ENCODE results near the gene TMPRSS5. TPM values are rescaled to one million over a fixed set of nuclear protein-coding genes. Genes with fewer than 3 reads are reported as not detected.
"Not testable (repeated sequence)": the region's sequence is repeated elsewhere in the genome, so short reads cannot be mapped to it uniquely, and the experiment has no call there.

TMPRSS5 gene
- total RNA-seq, 2 experiments from 2014 or later: 0.61 to 0.91 TPM

GRCh38 chr11:113721462-113722066, 15.5 kb upstream of the TMPRSS5 start:
- Mint-ChIP-seq H3K4me1 (no peaks in the 10 kb centered on the region), H3K27me3 (no peaks in the 10 kb centered on the region), H3K4me3 (no peak overlapping the region), H3K27ac (no peak overlapping the region), H3K36me3 (peaks cover 14% of the 10 kb centered on the region), H3K9me3 (ENCODE audit: low read depth) (no peaks in the 10 kb centered on the region)
- DNase-seq (no peak), ATAC-seq (no peak)
- CTCF ChIA-PET: no interaction called here

GRCh38 chr11:113720478-113720877, 14.4 kb upstream of the TMPRSS5 start:
- H3K9me3 Mint-ChIP-seq (ENCODE audit: low read depth); ATAC-seq; H3K27me3 Mint-ChIP-seq; H3K27ac Mint-ChIP-seq; H3K4me1 Mint-ChIP-seq; DNase-seq; CTCF ChIA-PET; H3K4me3 Mint-ChIP-seq: not testable (repeated sequence)
- H3K36me3 Mint-ChIP-seq: peaks cover 20% of the 10 kb centered on the region

GRCh38 chr11:113715882-113716625, 9.9 kb upstream of the TMPRSS5 start:
- H3K4me1 Mint-ChIP-seq: no peaks in the 10 kb centered on the region
- H3K27me3 Mint-ChIP-seq: no peaks in the 10 kb centered on the region
- CTCF ChIA-PET: interaction anchor here (1.2 kb wide), 1 partner anchor 129 kb away, joined by 5 read pairs; no protein-coding TSS in a partner anchor
- DNase-seq (no peak), ATAC-seq (no peak)
- H3K4me3 Mint-ChIP-seq: no peak overlapping the region
- H3K9me3 Mint-ChIP-seq (ENCODE audit: low read depth): no peaks in the 10 kb centered on the region
- H3K27ac Mint-ChIP-seq: no peak overlapping the region
- H3K36me3 Mint-ChIP-seq: peaks cover 24% of the 10 kb centered on the region

- H3K4me1 Mint-ChIP-seq: no peaks in the 10 kb centered on the region
- CTCF ChIA-PET: no interaction called here
- no peaks in the 10 kb centered on the region for H3K9me3 Mint-ChIP-seq (ENCODE audit: low read depth)
- ATAC-seq (no peak), DNase-seq (no peak)
- no peaks in the 10 kb centered on the region for H3K27me3 Mint-ChIP-seq
- peaks cover 20% of the 10 kb centered on the region for H3K36me3 Mint-ChIP-seq
- no peak overlapping the region for H3K4me3 Mint-ChIP-seq
- no peak overlapping the region for H3K27ac Mint-ChIP-seq
Observed at GRCh38 chr11:113715273-113715672, 9.2 kb upstream of the TMPRSS5 start.

- Mint-ChIP-seq H3K4me1 (no peaks in the 10 kb centered on the region), H3K9me3 (ENCODE audit: low read depth) (peaks cover 14% of the 10 kb centered on the region), H3K4me3 (no peak overlapping the region), H3K27ac (no peak overlapping the region), H3K36me3 (peaks cover 20% of the 10 kb centered on the region), H3K27me3 (no peaks in the 10 kb centered on the region)
- CTCF ChIA-PET: no interaction called here
- no peak for DNase-seq
- no peak for ATAC-seq
Observed at GRCh38 chr11:113710989-113711388, 4.9 kb upstream of the TMPRSS5 start.

GRCh38 chr11:113703551-113703950, 2.6 kb downstream of the TMPRSS5 start:
- H3K27me3 Mint-ChIP-seq, H3K4me3 Mint-ChIP-seq, H3K27ac Mint-ChIP-seq, DNase-seq, H3K4me1 Mint-ChIP-seq, ATAC-seq: not testable (repeated sequence)
- peaks cover 17% of the 10 kb centered on the region for H3K9me3 Mint-ChIP-seq (ENCODE audit: low read depth)
- CTCF ChIA-PET: interaction anchor here (1.1 kb wide), 1 partner anchor 22 kb away, joined by 3 read pairs; no protein-coding TSS in a partner anchor
- H3K36me3 Mint-ChIP-seq: peaks cover 17% of the 10 kb centered on the region

- peaks cover 7% of the 10 kb centered on the region for H3K36me3 Mint-ChIP-seq
- H3K9me3 Mint-ChIP-seq (ENCODE audit: low read depth): peaks cover 8% of the 10 kb centered on the region
- no peak for ATAC-seq
- CTCF ChIA-PET: no interaction called here
- no peaks in the 10 kb centered on the region for H3K27me3 Mint-ChIP-seq
- no peak overlapping the region for H3K27ac Mint-ChIP-seq
- H3K4me3 Mint-ChIP-seq: no peak overlapping the region
- DNase-seq: no peak
- H3K4me1 Mint-ChIP-seq: peaks cover 1% of the 10 kb centered on the region
Observed at GRCh38 chr11:113701491-113701890, 4.6 kb downstream of the TMPRSS5 start.

GRCh38 chr11:113698515-113698914, 7.6 kb downstream of the TMPRSS5 start:
- peaks cover 5% of the 10 kb centered on the region for H3K9me3 Mint-ChIP-seq (ENCODE audit: low read depth)
- H3K27me3 Mint-ChIP-seq: no peaks in the 10 kb centered on the region
- H3K4me3 Mint-ChIP-seq: no peak overlapping the region
- DNase-seq: no peak
- peaks cover 4% of the 10 kb centered on the region for H3K36me3 Mint-ChIP-seq
- no peak for ATAC-seq
- CTCF ChIA-PET: no interaction called here
- H3K4me1 Mint-ChIP-seq: peaks cover 14% of the 10 kb centered on the region
- no peak overlapping the region for H3K27ac Mint-ChIP-seq

GRCh38 chr11:113697756-113698407, 8.2 kb downstream of the TMPRSS5 start:
- Mint-ChIP-seq H3K27ac (no peak overlapping the region), H3K4me3 (no peak overlapping the region), H3K27me3 (no peaks in the 10 kb centered on the region), H3K9me3 (ENCODE audit: low read depth) (peaks cover 5% of the 10 kb centered on the region), H3K4me1 (peaks cover 14% of the 10 kb centered on the region), H3K36me3 (peaks cover 4% of the 10 kb centered on the region)
- ATAC-seq (no peak), DNase-seq (no peak)
- CTCF ChIA-PET: no interaction called here

GRCh38 chr11:113697111-113697510, 9.0 kb downstream of the TMPRSS5 start:
- H3K9me3 Mint-ChIP-seq (ENCODE audit: low read depth): peaks cover 5% of the 10 kb centered on the region
- H3K27ac Mint-ChIP-seq: no peak overlapping the region
- no peaks in the 10 kb centered on the region for H3K27me3 Mint-ChIP-seq
- no peak for ATAC-seq
- H3K4me1 Mint-ChIP-seq: peaks cover 14% of the 10 kb centered on the region
- no peak for DNase-seq
- no peak overlapping the region for H3K4me3 Mint-ChIP-seq
- CTCF ChIA-PET: no interaction called here
- peaks cover 4% of the 10 kb centered on the region for H3K36me3 Mint-ChIP-seq

GRCh38 chr11:113695207-113695606, 10.9 kb downstream of the TMPRSS5 start:
- H3K36me3 Mint-ChIP-seq: no peaks in the 10 kb centered on the region
- no peaks in the 10 kb centered on the region for H3K9me3 Mint-ChIP-seq (ENCODE audit: low read depth)
- H3K4me1 Mint-ChIP-seq: peaks cover 25% of the 10 kb centered on the region
- no peak overlapping the region for H3K4me3 Mint-ChIP-seq
- CTCF ChIA-PET: interaction anchor here (1.0 to 1.4 kb wide), 2 partner anchors 21 to 114 kb away, joined by 3 to 4 read pairs; no protein-coding TSS in a partner anchor
- DNase-seq (no peak), ATAC-seq (no peak)
- H3K27me3 Mint-ChIP-seq: no peaks in the 10 kb centered on the region
- no peak overlapping the region for H3K27ac Mint-ChIP-seq

- peaks cover 27% of the 10 kb centered on the region for H3K4me1 Mint-ChIP-seq
- no peak for DNase-seq
- H3K4me3 Mint-ChIP-seq: no peak overlapping the region
- no peaks in the 10 kb centered on the region for H3K27me3 Mint-ChIP-seq
- H3K36me3 Mint-ChIP-seq: no peaks in the 10 kb centered on the region
- CTCF ChIA-PET: interaction anchor here (0.6 kb wide), 1 partner anchor 32 kb away, joined by 3 read pairs; no protein-coding TSS in a partner anchor
- no peak for ATAC-seq
- H3K9me3 Mint-ChIP-seq (ENCODE audit: low read depth): no peaks in the 10 kb centered on the region
- H3K27ac Mint-ChIP-seq: no peak overlapping the region
Observed at GRCh38 chr11:113694390-113694789, 11.7 kb downstream of the TMPRSS5 start.

GRCh38 chr11:113693030-113693429, 13.1 kb downstream of the TMPRSS5 start:
- ATAC-seq (no peak), DNase-seq (no peak)
- no peak overlapping the region for H3K4me3 Mint-ChIP-seq
- peaks cover 29% of the 10 kb centered on the region for H3K4me1 Mint-ChIP-seq
- H3K36me3 Mint-ChIP-seq: no peaks in the 10 kb centered on the region
- H3K9me3 Mint-ChIP-seq (ENCODE audit: low read depth): no peaks in the 10 kb centered on the region
- H3K27me3 Mint-ChIP-seq: no peaks in the 10 kb centered on the region
- H3K27ac Mint-ChIP-seq: no peak overlapping the region
- CTCF ChIA-PET: no interaction called here
